ENCODE measurements around the gene UQCC2.

The UQCC2 gene

GRCh38 chr6:33714385-33715040 lies 3.0 kb upstream of the UQCC2 start:
- DNase-seq (ENCODE audit: low read depth in 1 of 2, low spot score in 1 of 2) = no peak
- TF ChIP-seq GABPA (IDR thresholded peaks at IDR 0.05; ENCODE audit: low read depth) = no peak
- TF ChIP-seq POLR2AphosphoS5 (IDR thresholded peaks at IDR 0.05; ENCODE audit: low read depth) = no peak
- TF ChIP-seq SPI1 (IDR thresholded peaks at IDR 0.05; ENCODE audit: borderline replicate concordance, low read depth) = no peak
- TF ChIP-seq, protein P1, sequence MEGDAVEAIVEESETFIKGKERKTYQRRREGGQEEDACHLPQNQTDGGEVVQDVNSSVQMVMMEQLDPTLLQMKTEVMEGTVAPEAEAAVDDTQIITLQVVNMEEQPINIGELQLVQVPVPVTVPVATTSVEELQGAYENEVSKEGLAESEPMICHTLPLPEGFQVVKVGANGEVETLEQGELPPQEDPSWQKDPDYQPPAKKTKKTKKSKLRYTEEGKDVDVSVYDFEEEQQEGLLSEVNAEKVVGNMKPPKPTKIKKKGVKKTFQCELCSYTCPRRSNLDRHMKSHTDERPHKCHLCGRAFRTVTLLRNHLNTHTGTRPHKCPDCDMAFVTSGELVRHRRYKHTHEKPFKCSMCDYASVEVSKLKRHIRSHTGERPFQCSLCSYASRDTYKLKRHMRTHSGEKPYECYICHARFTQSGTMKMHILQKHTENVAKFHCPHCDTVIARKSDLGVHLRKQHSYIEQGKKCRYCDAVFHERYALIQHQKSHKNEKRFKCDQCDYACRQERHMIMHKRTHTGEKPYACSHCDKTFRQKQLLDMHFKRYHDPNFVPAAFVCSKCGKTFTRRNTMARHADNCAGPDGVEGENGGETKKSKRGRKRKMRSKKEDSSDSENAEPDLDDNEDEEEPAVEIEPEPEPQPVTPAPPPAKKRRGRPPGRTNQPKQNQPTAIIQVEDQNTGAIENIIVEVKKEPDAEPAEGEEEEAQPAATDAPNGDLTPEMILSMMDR (IDR thresholded peaks at IDR 0.05; ENCODE audit: insufficient read depth, low read length) = no peak
- TF ChIP-seq REST (IDR thresholded peaks at IDR 0.05; ENCODE audit: insufficient replicate concordance, low read depth) = no peak
- Histone ChIP-seq H3K4me3 (replicated peaks; ENCODE audit: insufficient read depth, low read length) (no peak overlapping the region), H3K27ac (replicated peaks) (no peak overlapping the region), H3K27me3 (ENCODE audit: insufficient read depth, poor library complexity, severe bottlenecking) (no peaks in the 10 kb centered on the region)

DNA sequence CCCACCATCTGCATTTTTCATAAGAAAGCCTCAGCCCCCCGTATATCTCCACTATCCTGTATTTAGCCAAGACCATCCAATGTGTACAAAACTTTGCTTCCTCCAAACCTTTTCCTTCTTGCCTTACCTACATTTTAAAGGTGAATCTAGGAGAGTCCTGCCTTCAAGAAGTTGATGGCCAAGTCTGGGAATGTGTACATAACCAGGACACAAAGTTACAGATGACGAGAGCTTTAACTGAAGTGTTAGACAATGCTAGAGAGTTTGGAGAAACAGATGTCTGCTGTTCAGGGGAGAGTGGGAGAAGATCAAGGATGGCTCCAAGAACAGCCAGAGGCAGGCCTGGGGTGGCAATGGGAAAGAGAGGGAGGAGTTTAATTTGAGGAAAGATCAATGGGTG lies 2.3 kb upstream of the UQCC2 start:
- no peaks in the 10 kb centered on the region for H3K27me3 ChIP-seq (ENCODE audit: insufficient read depth, poor library complexity, severe bottlenecking)
- H3K4me3 ChIP-seq (replicated peaks; ENCODE audit: insufficient read depth, low read length) = no peak overlapping the region
- TF ChIP-seq, protein P1 (IDR thresholded peaks at IDR 0.05; ENCODE audit: insufficient read depth, low read length) = no peak
- TF ChIP-seq SPI1 (IDR thresholded peaks at IDR 0.05; ENCODE audit: borderline replicate concordance, low read depth) (no peak), REST (IDR thresholded peaks at IDR 0.05; ENCODE audit: insufficient replicate concordance, low read depth) (no peak), GABPA (IDR thresholded peaks at IDR 0.05; ENCODE audit: low read depth) (no peak), POLR2AphosphoS5 (IDR thresholded peaks at IDR 0.05; ENCODE audit: low read depth) (no peak)
- no peak overlapping the region for H3K27ac ChIP-seq (replicated peaks)
- DNase-seq (ENCODE audit: low read depth in 1 of 2, low spot score in 1 of 2) = no peak

DNA sequence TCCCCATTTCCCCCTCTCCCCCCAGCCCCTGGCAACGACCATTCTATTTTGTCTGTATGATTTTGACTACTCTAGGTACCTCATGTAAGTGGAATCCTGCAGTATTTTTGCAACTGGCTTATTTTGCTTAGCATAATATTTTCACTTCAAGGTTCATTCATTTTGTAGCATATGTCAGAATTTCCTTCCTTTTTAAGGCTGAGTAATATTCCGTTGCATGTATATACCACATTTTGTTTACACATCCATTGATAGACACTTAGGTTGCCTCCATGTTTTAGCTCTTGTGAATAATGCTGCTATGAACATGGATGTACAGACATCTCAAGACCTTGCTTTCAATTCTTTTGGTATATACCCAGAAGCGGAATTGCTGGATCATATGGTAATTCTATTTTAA lies 1.4 kb upstream of the UQCC2 start:
- Histone ChIP-seq H3K27ac (replicated peaks) (no peak overlapping the region), H3K27me3 (ENCODE audit: insufficient read depth, poor library complexity, severe bottlenecking) (no peaks in the 10 kb centered on the region), H3K4me3 (replicated peaks; ENCODE audit: insufficient read depth, low read length) (no peak overlapping the region)
- TF ChIP-seq POLR2AphosphoS5 (IDR thresholded peaks at IDR 0.05; ENCODE audit: low read depth) = no peak
- TF ChIP-seq, protein P1 (IDR thresholded peaks at IDR 0.05; ENCODE audit: insufficient read depth, low read length) = no peak
- TF ChIP-seq SPI1 (IDR thresholded peaks at IDR 0.05; ENCODE audit: borderline replicate concordance, low read depth) = no peak
- TF ChIP-seq GABPA (IDR thresholded peaks at IDR 0.05; ENCODE audit: low read depth) = no peak
- TF ChIP-seq REST (IDR thresholded peaks at IDR 0.05; ENCODE audit: insufficient replicate concordance, low read depth) = no peak
- no peak for DNase-seq (ENCODE audit: low read depth in 1 of 2, low spot score in 1 of 2)

All from HL-60 (cell line).